Muscle of leg (tissue), 11 donors: ENCODE data around the gene KRT77. TPM values are rescaled to one million over a fixed set of nuclear protein-coding genes. Genes with fewer than 3 reads are reported as not detected.

Experiments
- DNase-seq: peaks from one replicate; pipeline ENCODE4 v3.0.0; 2013
- H3K27ac ChIP-seq: one replicate; pipeline ENCODE4 v1.5.1; 2013; ENCODE audit warnings: mild to moderate bottlenecking, low read length, control low read depth
- H3K27me3 ChIP-seq: one replicate; pipeline ENCODE4 v1.6.1; 2013; ENCODE audit warnings: low read length; ENCODE audit not compliant: control insufficient read depth, insufficient read depth
- H3K36me3 ChIP-seq: one replicate; pipeline ENCODE4 v1.6.1; 2013; ENCODE audit warnings: low read length; ENCODE audit not compliant: control insufficient read depth, insufficient read depth
- H3K4me1 ChIP-seq: one replicate; pipeline ENCODE4 v1.6.1; 2013; ENCODE audit warnings: low read length; ENCODE audit not compliant: control insufficient read depth, insufficient read depth
- H3K4me3 ChIP-seq: one replicate; pipeline ENCODE4 v1.5.1; 2013; ENCODE audit warnings: low read length, control low read depth
- H3K9me3 ChIP-seq: replicated peaks from 2 replicates; pipeline ENCODE4 v1.6.1; 2013; ENCODE audit warnings: low read depth, low read length; ENCODE audit not compliant: control insufficient read depth
- WGBS: methylation state at CpG from one replicate; pipeline ENCODE4 v1.1.5; 2013; ENCODE audit warnings: missing lambda C conversion rate; ENCODE audit not compliant: insufficient coverage; 5-methylcytosine and 5-hydroxymethylcytosine counted together
- polyA plus RNA-seq, 8 donors: library from polyadenylated mRNA; unstranded; fragments of 120-200 nt; gene quantifications; one replicate each; pipeline versions ENCODE4 v1.2.1 to v1.2.3, GENCODE V29; 2013; ENCODE audit warnings: inconsistent platforms in 1 of 8, low replicate concordance in 1 of 8; ENCODE audit not compliant: insufficient read length in 8 of 8, insufficient read depth in 1 of 8
- total RNA-seq: library from RNA; stranded (reverse); fragments of 120-200 nt; gene quantifications from one replicate; pipeline ENCODE4 v1.2.4, GENCODE V29; 2013

Gene KRT77
- total and polyA plus RNA-seq, 9 donors, result 0.08 to 0.61 TPM; not detected in 7

GRCh38 chr12:52741375-52742195 lies 38.3 kb upstream of the KRT77 start:
- WGBS, result 33% methylated on average over 10 of the region's 16 CpGs
- Histone ChIP-seq H3K4me3 (no peak overlapping the region), H3K27me3 (no peaks in the 10 kb centered on the region), H3K9me3 (no peaks in the 10 kb centered on the region), H3K36me3 (no peaks in the 10 kb centered on the region), H3K27ac (no peak overlapping the region), H3K4me1 (no peaks in the 10 kb centered on the region)
- DNase-seq, result peak; percentile 83

GRCh38 chr12:52740584-52740983 lies 37.3 kb upstream of the KRT77 start:
- no peak overlapping the region for H3K27ac ChIP-seq
- H3K4me3 ChIP-seq, result no peak overlapping the region
- H3K4me1 ChIP-seq, result no peaks in the 10 kb centered on the region
- H3K27me3 ChIP-seq, result no peaks in the 10 kb centered on the region
- H3K36me3 ChIP-seq, result no peaks in the 10 kb centered on the region
- no peaks in the 10 kb centered on the region for H3K9me3 ChIP-seq
- DNase-seq, result no peak

GRCh38 chr12:52739963-52740362 lies 36.6 kb upstream of the KRT77 start:
- Histone ChIP-seq H3K27me3 (no peaks in the 10 kb centered on the region), H3K36me3 (no peaks in the 10 kb centered on the region), H3K4me1 (no peaks in the 10 kb centered on the region), H3K9me3 (no peaks in the 10 kb centered on the region), H3K27ac (no peak overlapping the region), H3K4me3 (no peak overlapping the region)
- DNase-seq, result no peak

GRCh38 chr12:52735816-52736632 lies 32.7 kb upstream of the KRT77 start:
- Histone ChIP-seq H3K9me3 (no peaks in the 10 kb centered on the region), H3K4me3 (no peak overlapping the region), H3K27me3 (peaks cover 3% of the 10 kb centered on the region), H3K36me3 (no peaks in the 10 kb centered on the region), H3K27ac (no peak overlapping the region), H3K4me1 (no peaks in the 10 kb centered on the region)
- no peak for DNase-seq
- WGBS, result 74% methylated on average over 5 of the region's 5 CpGs

GRCh38 chr12:52735106-52735505 lies 31.8 kb upstream of the KRT77 start:
- no peak overlapping the region for H3K4me3 ChIP-seq
- H3K27me3 ChIP-seq, result peaks cover 3% of the 10 kb centered on the region
- H3K4me1 ChIP-seq, result no peaks in the 10 kb centered on the region
- H3K9me3 ChIP-seq, result no peaks in the 10 kb centered on the region
- no peak for DNase-seq
- 76% methylated on average over 7 of the region's 8 CpGs for WGBS
- H3K36me3 ChIP-seq, result no peaks in the 10 kb centered on the region
- no peak overlapping the region for H3K27ac ChIP-seq

GRCh38 chr12:52730793-52731192 lies 27.5 kb upstream of the KRT77 start:
- no peak for DNase-seq
- 41% methylated on average over 2 of the region's 2 CpGs for WGBS
- no peaks in the 10 kb centered on the region for H3K36me3 ChIP-seq
- H3K27ac ChIP-seq, result no peak overlapping the region
- H3K4me1 ChIP-seq, result no peaks in the 10 kb centered on the region
- peaks cover 3% of the 10 kb centered on the region for H3K27me3 ChIP-seq
- no peak overlapping the region for H3K4me3 ChIP-seq
- H3K9me3 ChIP-seq, result no peaks in the 10 kb centered on the region

GRCh38 chr12:52730383-52730782 lies 27.1 kb upstream of the KRT77 start:
- 83% methylated on average over 12 of the region's 13 CpGs for WGBS
- Histone ChIP-seq H3K36me3 (no peaks in the 10 kb centered on the region), H3K4me3 (no peak overlapping the region), H3K27me3 (peaks cover 3% of the 10 kb centered on the region), H3K4me1 (no peaks in the 10 kb centered on the region), H3K9me3 (no peaks in the 10 kb centered on the region), H3K27ac (no peak overlapping the region)
- DNase-seq, result no peak

GRCh38 chr12:52729147-52729546 lies 25.8 kb upstream of the KRT77 start:
- DNase-seq, result no peak
- WGBS, result 66% methylated on average over 7 of the region's 10 CpGs
- H3K27ac ChIP-seq, result no peak overlapping the region
- H3K4me1 ChIP-seq, result no peaks in the 10 kb centered on the region
- no peaks in the 10 kb centered on the region for H3K36me3 ChIP-seq
- no peaks in the 10 kb centered on the region for H3K9me3 ChIP-seq
- peaks cover 2% of the 10 kb centered on the region for H3K27me3 ChIP-seq
- H3K4me3 ChIP-seq, result no peak overlapping the region

GRCh38 chr12:52728374-52728773 lies 25.1 kb upstream of the KRT77 start:
- DNase-seq, result no peak
- no peak overlapping the region for H3K27ac ChIP-seq
- no peaks in the 10 kb centered on the region for H3K36me3 ChIP-seq
- WGBS, result 100% methylated on average over 1 of the region's 2 CpGs
- H3K9me3 ChIP-seq, result no peaks in the 10 kb centered on the region
- H3K4me1 ChIP-seq, result no peaks in the 10 kb centered on the region
- peaks cover 2% of the 10 kb centered on the region for H3K27me3 ChIP-seq
- no peak overlapping the region for H3K4me3 ChIP-seq

GRCh38 chr12:52727037-52727436 lies 23.7 kb upstream of the KRT77 start:
- H3K4me3 ChIP-seq, result no peak overlapping the region
- peaks cover 2% of the 10 kb centered on the region for H3K27me3 ChIP-seq
- no peaks in the 10 kb centered on the region for H3K4me1 ChIP-seq
- WGBS, result 90% methylated on average over 3 of the region's 4 CpGs
- DNase-seq, result no peak
- H3K36me3 ChIP-seq, result no peaks in the 10 kb centered on the region
- no peak overlapping the region for H3K27ac ChIP-seq
- H3K9me3 ChIP-seq, result no peaks in the 10 kb centered on the region
